ENCODE measurements around the gene KIAA0232.
"Not testable (repeated sequence)": the region's sequence is repeated elsewhere in the genome, so short reads cannot be mapped to it uniquely, and the experiment has no call there.

DNA sequence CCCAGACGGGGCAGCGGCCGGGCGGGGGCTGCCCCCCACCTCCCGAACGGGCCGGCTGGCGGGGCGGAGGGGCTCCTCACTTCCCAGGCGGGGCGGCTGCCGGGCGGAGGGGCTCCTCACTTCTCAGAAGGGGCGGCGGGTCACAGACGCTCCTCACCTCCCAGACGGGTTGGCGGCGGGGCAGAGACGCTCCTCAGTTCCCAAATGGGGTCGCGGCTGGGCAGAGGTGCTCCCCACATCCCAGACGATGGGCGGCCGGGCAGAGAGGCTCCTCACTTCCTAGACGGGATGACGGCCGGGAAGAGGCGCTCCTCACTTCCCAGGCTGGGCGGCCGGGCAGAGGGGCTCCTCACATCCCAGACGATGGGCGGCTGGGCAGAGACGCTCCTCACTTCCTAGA is 54.6 kb downstream of the KIAA0232 start:
- not testable (repeated sequence) for TF ChIP-seq EZH2phosphoT487 (IDR thresholded peaks at IDR 0.05; ENCODE audit: low read depth, severe bottlenecking, unreplicated experiment); EZH2 (IDR thresholded peaks at IDR 0.05; ENCODE audit: borderline replicate concordance)
- TF ChIP-seq, protein P1, sequence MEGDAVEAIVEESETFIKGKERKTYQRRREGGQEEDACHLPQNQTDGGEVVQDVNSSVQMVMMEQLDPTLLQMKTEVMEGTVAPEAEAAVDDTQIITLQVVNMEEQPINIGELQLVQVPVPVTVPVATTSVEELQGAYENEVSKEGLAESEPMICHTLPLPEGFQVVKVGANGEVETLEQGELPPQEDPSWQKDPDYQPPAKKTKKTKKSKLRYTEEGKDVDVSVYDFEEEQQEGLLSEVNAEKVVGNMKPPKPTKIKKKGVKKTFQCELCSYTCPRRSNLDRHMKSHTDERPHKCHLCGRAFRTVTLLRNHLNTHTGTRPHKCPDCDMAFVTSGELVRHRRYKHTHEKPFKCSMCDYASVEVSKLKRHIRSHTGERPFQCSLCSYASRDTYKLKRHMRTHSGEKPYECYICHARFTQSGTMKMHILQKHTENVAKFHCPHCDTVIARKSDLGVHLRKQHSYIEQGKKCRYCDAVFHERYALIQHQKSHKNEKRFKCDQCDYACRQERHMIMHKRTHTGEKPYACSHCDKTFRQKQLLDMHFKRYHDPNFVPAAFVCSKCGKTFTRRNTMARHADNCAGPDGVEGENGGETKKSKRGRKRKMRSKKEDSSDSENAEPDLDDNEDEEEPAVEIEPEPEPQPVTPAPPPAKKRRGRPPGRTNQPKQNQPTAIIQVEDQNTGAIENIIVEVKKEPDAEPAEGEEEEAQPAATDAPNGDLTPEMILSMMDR (IDR thresholded peaks at IDR 0.05; ENCODE audit: poor library complexity), result not testable (repeated sequence)
